WTC11 (cell line): ENCODE data around the gene SDK2. TPM values are rescaled to one million over a fixed set of nuclear protein-coding genes. Genes with fewer than 3 reads are reported as not detected.

Experiments
- ATAC-seq: fragments of 200-7000 bp; cut with Tn5 transposase; 2 replicates; pipeline ENCODE4 v1.10.0; 2021; ENCODE audit warnings: mild to moderate bottlenecking, moderate library complexity
- CTCF ChIA-PET: fragments of 300-600 bp; sonication (Branson Sonifier 250); formaldehyde crosslinking; loops from one replicate; lab custom pipeline; 2021; ENCODE audit warnings: antibody characterized with exemption; lab: Charles Lee
- POLR2A ChIA-PET: fragments of 350-600 bp; sonication (Branson Sonifier 250); formaldehyde crosslinking; loops from one replicate; lab custom pipeline; 2021; ENCODE audit warnings: antibody characterized with exemption; lab: Charles Lee
- DNase-seq: peaks from one replicate; pipeline ENCODE4 v3.0.0; 2021; ENCODE audit warnings: low spot score
- H3K27ac Mint-ChIP-seq: 2 replicates; pipeline ENCODE4 v1.8.0; 2021; ENCODE audit warnings: mixed read lengths
- H3K27me3 Mint-ChIP-seq: 2 replicates; pipeline ENCODE4 v1.8.0; 2021; ENCODE audit warnings: low read depth, mild to moderate bottlenecking, moderate library complexity, mixed read lengths
- H3K36me3 Mint-ChIP-seq: 2 replicates; pipeline ENCODE4 v1.8.0; 2021; ENCODE audit warnings: mixed read lengths
- H3K4me1 Mint-ChIP-seq: 2 replicates; pipeline ENCODE4 v1.8.0; 2022; ENCODE audit warnings: mixed read lengths
- H3K4me3 Mint-ChIP-seq: 2 replicates; pipeline ENCODE4 v1.8.0; 2021; ENCODE audit warnings: mild to moderate bottlenecking, moderate library complexity, mixed read lengths
- H3K9me3 Mint-ChIP-seq: 2 replicates; pipeline ENCODE4 v1.8.0; 2021; ENCODE audit warnings: mixed read lengths
- CREM ChIP-seq: sonication (generic); formaldehyde crosslinking; IDR thresholded peaks from 2 replicates; pipeline ENCODE4 v1.8.1; 2022; ENCODE audit warnings: mild to moderate bottlenecking, missing genetic modification reagents, moderate library complexity
- NR3C1 ChIP-seq: sonication (generic); formaldehyde crosslinking; conservative IDR thresholded peaks from 2 replicates; pipeline ENCODE4 v1.8.1; 2023; ENCODE audit warnings: low read depth, mild to moderate bottlenecking, missing genetic modification reagents
- OVOL2 ChIP-seq: fragments of 250-450 bp; sonication (Bioruptor Pico); IDR thresholded peaks from 2 replicates; pipeline ENCODE4 v1.9.0; 2021; ENCODE audit warnings: mild to moderate bottlenecking, borderline replicate concordance
- SP1 ChIP-seq: sonication (generic); formaldehyde crosslinking; conservative IDR thresholded peaks from 2 replicates; pipeline ENCODE4 v1.8.1; 2022; ENCODE audit warnings: missing genetic modification reagents
- TEAD4 ChIP-seq: sonication (generic); formaldehyde crosslinking; IDR thresholded peaks from 2 replicates; pipeline ENCODE4 v1.8.0; 2022; ENCODE audit warnings: mild to moderate bottlenecking, missing genetic modification reagents
- ZNF232 ChIP-seq: sonication (generic); formaldehyde crosslinking; IDR thresholded peaks from 2 replicates; pipeline ENCODE4 v1.8.0; 2022; ENCODE audit warnings: mild to moderate bottlenecking, missing genetic modification reagents
- ZNF671 ChIP-seq: fragments of 250-450 bp; sonication (Bioruptor Pico); IDR thresholded peaks from 2 replicates; pipeline ENCODE4 v1.8.0; 2021; ENCODE audit warnings: mild to moderate bottlenecking
- total RNA-seq: library from RNA; stranded (reverse); gene quantifications from 3 replicates; pipeline ENCODE4 v1.2.3, GENCODE V29; 2021
- TF ChIP-seq, protein P1 (sequence below): fragments of 250-450 bp; sonication (Bioruptor Pico); conservative IDR thresholded peaks from 2 replicates; pipeline ENCODE4 v1.9.0; 2021; ENCODE audit warnings: mild to moderate bottlenecking
- TF ChIP-seq, protein P2 (sequence below): sonication (generic); formaldehyde crosslinking; IDR thresholded peaks from 2 replicates; pipeline ENCODE4 v1.8.1; 2023; ENCODE audit warnings: mild to moderate bottlenecking, missing genetic modification reagents
- TF ChIP-seq, protein P3 (sequence below): fragments of 250-450 bp; sonication (Bioruptor Pico); IDR thresholded peaks from 2 replicates; pipeline ENCODE4 v1.9.0; 2021; ENCODE audit warnings: mild to moderate bottlenecking
- TF ChIP-seq, protein P4 (sequence below): fragments of 250-450 bp; sonication (Bioruptor Pico); IDR thresholded peaks from 2 replicates; pipeline ENCODE4 v1.9.0; 2021; ENCODE audit warnings: moderate library complexity, mild to moderate bottlenecking, inconsistent platforms, borderline replicate concordance
- TF ChIP-seq, protein P5 (sequence below): sonication (generic); formaldehyde crosslinking; IDR thresholded peaks from 2 replicates; pipeline ENCODE4 v1.8.1; 2022; ENCODE audit warnings: low read depth, mild to moderate bottlenecking, moderate library complexity, missing genetic modification reagents, borderline replicate concordance
- TF ChIP-seq, protein P6 (sequence below): sonication (generic); formaldehyde crosslinking; IDR thresholded peaks from 2 replicates; pipeline ENCODE4 v1.8.1; 2022; ENCODE audit warnings: low read depth, missing genetic modification reagents, borderline replicate concordance
- TF ChIP-seq, protein P7 (sequence below): sonication (generic); formaldehyde crosslinking; IDR thresholded peaks from 2 replicates; pipeline ENCODE4 v1.8.0; 2022; ENCODE audit warnings: mild to moderate bottlenecking, missing genetic modification reagents
- TF ChIP-seq, protein P8 (sequence below): sonication (generic); formaldehyde crosslinking; IDR thresholded peaks from 2 replicates; pipeline ENCODE4 v1.8.1; 2022; ENCODE audit warnings: mild to moderate bottlenecking, moderate library complexity, missing genetic modification reagents
- TF ChIP-seq, protein P9 (sequence below): sonication (generic); formaldehyde crosslinking; IDR thresholded peaks from 2 replicates; pipeline ENCODE4 v1.8.1; 2022; ENCODE audit warnings: missing genetic modification reagents, borderline replicate concordance

The SDK2 gene
- total RNA-seq, 1 experiment from 2014 or later: 14.8 TPM

DNA sequence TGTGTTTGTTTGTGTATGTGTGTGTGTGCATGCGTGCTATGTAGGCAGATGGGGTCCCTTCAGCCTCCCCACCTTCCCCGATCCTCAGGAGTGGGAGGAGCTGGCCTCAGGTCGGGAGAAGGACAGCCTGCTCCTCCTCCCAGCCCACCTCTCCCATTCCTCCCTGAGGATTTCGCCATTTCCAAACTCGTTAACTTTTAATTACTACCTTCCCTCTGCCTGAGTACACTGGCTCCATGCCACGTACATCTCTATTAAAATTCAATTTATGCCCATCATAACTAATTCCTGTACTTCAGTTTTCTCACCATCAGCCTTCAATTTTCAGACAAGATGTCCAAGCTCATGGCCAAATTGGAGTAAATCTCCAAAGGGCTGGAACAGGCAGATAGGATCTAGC, 148.6 kb downstream of the SDK2 start:
- Mint-ChIP-seq H3K27ac (no peak overlapping the region), H3K36me3 (no peaks in the 10 kb centered on the region), H3K9me3 (no peaks in the 10 kb centered on the region), H3K27me3 (no peaks in the 10 kb centered on the region; the same call in 1 of the 2 replicates), H3K4me1 (peaks cover 54% of the 10 kb centered on the region), H3K4me3 (no peak overlapping the region)
- ChIA-PET POLR2A (no interaction called here), CTCF (interaction anchor here (2.7 kb wide), 1 partner anchor 16 kb away, joined by 8 read pairs; no protein-coding TSS in a partner anchor)
- ATAC-seq (no peak), DNase-seq (no peak)
- TF ChIP-seq, protein P1, sequence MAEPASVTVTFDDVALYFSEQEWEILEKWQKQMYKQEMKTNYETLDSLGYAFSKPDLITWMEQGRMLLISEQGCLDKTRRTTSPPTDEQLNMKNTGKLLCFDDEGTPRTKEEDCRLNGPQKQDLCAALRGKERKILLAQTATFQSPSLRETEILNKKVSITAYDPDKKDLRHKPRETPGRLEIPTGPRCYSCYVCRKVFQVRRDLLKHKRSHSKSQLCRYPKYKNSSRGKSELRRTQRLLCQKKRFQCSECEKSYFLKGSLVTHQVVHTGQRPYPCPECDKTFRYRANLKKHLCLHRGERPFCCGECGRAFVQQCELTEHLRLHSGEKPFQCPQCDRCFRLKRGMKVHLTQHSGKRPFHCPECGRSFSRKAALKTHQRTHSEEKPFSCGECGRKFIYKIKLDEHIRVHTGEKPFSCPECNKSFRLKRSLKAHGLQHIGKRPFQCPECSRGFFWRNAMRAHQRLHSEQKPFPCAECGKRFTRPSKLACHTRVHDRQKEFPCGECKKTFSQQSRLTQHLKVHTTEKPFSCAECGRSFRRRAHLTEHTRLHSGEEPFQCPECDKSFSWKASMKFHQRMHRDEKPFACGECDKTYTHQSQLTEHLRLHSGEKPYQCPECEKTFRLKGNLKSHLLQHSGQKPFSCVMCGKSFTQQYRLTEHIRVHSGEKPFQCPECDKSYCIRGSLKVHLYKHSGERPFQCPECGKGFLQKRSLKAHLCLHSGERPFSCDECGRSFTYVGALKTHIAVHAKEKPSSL: no peak
- 0 out of 2 replicates have a peak, but pooled peaks have one; percentile 18 for TF ChIP-seq SP1 (CRISPR knock-in tag)

DNA sequence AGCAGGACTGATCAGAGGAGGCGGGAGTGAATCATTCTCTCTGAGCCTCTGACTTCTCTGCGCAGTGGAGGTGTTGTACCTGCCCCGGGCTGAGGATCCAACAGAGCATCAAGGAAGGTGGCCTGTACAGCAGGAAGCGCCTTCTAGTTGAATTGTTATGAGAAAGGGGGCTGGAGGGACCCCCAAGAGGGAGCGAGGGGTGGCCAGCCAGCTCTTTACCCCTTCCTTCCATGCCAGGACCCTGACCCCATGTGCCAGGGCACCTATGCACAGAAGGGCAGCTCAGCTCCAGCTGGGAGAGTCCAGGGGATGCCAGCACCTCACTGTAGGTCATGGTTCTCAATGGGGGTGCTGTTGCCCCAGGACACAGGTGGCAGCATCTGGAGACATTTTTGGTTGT, 149.3 kb downstream of the SDK2 start:
- no peak overlapping the region for H3K27ac Mint-ChIP-seq
- H3K9me3 Mint-ChIP-seq: no peaks in the 10 kb centered on the region
- CTCF ChIA-PET: interaction anchor here (2.1 kb wide), 1 partner anchor 16 kb away, joined by 7 read pairs; no protein-coding TSS in a partner anchor
- H3K27me3 Mint-ChIP-seq: no peaks in the 10 kb centered on the region; the same call in 1 of the 2 replicates
- peaks cover 59% of the 10 kb centered on the region for H3K4me1 Mint-ChIP-seq
- DNase-seq (no peak), ATAC-seq (no peak)
- no peaks in the 10 kb centered on the region for H3K36me3 Mint-ChIP-seq
- no peak overlapping the region for H3K4me3 Mint-ChIP-seq
- TF ChIP-seq, protein P2, sequence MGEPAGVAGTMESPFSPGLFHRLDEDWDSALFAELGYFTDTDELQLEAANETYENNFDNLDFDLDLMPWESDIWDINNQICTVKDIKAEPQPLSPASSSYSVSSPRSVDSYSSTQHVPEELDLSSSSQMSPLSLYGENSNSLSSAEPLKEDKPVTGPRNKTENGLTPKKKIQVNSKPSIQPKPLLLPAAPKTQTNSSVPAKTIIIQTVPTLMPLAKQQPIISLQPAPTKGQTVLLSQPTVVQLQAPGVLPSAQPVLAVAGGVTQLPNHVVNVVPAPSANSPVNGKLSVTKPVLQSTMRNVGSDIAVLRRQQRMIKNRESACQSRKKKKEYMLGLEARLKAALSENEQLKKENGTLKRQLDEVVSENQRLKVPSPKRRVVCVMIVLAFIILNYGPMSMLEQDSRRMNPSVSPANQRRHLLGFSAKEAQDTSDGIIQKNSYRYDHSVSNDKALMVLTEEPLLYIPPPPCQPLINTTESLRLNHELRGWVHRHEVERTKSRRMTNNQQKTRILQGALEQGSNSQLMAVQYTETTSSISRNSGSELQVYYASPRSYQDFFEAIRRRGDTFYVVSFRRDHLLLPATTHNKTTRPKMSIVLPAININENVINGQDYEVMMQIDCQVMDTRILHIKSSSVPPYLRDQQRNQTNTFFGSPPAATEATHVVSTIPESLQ: no peak
- POLR2A ChIA-PET: no interaction called here

DNA sequence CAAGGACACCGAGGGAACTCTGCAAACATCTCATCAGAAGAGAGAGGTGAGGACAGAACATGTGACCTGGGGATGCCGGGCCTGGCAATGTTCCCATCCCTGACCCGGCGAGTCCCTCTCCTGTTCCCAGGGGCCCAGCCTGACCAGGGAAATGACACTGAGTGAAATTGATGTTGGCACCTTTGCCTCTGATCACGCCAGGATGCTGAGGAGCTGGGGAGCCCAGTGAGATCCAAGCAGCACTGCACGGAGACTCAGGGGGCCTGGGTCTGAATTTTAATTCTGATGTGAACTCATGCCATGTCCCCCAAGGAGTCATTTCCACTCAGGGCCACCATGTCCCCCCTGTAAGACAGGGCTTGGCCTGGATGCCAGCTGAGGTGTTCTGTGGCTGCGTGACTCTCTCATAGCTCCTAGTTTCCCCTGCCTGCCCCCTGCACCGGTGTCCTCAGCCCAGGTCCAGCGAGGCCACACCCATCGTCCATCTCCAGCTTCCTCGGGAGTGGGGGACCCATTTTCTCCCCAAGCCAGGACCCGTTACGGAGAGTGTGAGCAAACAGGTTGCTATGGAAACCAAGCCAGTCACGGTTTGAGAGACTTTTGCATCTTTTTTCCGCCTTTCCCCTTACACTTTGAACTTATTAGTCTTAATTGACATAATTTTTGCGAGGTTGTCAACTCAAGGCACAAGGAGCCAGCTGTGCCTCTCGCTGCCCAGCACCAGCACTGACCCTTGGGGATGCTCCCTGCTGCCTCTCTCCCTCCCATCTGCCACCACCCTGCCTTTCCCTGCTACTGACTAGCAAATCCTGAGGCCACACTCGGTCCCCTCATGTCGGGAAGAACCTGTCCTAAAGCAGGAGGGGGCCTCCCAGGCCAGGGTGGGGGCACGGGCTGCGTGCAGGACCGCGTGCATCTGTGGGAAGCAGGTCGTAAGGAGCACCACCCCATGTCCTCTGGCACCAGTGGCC, 150.0 kb downstream of the SDK2 start:
- no peak overlapping the region for H3K27ac Mint-ChIP-seq
- H3K9me3 Mint-ChIP-seq: no peaks in the 10 kb centered on the region
- H3K4me3 Mint-ChIP-seq: no peak overlapping the region
- no peaks in the 10 kb centered on the region for H3K36me3 Mint-ChIP-seq
- peaks cover 66% of the 10 kb centered on the region for H3K4me1 Mint-ChIP-seq
- ChIA-PET POLR2A (no interaction called here), CTCF (interaction anchor here (1.6 to 2.1 kb wide), 2 partner anchors 16 to 73 kb away, joined by 4 to 7 read pairs; no protein-coding TSS in a partner anchor)
- ATAC-seq (no peak), DNase-seq (no peak)
- H3K27me3 Mint-ChIP-seq: no peaks in the 10 kb centered on the region; the same call in 1 of the 2 replicates
- TF ChIP-seq NR3C1 (CRISPR knock-in tag): no peak
- no peak for TF ChIP-seq CREM (CRISPR knock-in tag)
- TF ChIP-seq, protein P3, sequence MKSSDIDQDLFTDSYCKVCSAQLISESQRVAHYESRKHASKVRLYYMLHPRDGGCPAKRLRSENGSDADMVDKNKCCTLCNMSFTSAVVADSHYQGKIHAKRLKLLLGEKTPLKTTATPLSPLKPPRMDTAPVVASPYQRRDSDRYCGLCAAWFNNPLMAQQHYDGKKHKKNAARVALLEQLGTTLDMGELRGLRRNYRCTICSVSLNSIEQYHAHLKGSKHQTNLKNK (CRISPR knock-in tag): no peak
- TF ChIP-seq, protein P4, sequence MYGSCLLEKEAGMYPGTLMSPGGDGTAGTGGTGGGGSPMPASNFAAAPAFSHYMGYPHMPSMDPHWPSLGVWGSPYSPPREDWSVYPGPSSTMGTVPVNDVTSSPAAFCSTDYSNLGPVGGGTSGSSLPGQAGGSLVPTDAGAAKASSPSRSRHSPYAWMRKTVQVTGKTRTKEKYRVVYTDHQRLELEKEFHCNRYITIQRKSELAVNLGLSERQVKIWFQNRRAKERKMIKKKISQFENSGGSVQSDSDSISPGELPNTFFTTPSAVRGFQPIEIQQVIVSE (CRISPR knock-in tag): no peak
- no peak for TF ChIP-seq ZNF232
- TF ChIP-seq, protein P5, sequence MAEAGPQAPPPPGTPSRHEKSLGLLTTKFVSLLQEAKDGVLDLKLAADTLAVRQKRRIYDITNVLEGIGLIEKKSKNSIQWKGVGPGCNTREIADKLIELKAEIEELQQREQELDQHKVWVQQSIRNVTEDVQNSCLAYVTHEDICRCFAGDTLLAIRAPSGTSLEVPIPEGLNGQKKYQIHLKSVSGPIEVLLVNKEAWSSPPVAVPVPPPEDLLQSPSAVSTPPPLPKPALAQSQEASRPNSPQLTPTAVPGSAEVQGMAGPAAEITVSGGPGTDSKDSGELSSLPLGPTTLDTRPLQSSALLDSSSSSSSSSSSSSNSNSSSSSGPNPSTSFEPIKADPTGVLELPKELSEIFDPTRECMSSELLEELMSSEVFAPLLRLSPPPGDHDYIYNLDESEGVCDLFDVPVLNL (CRISPR knock-in tag): no peak
- TF ChIP-seq, protein P6, sequence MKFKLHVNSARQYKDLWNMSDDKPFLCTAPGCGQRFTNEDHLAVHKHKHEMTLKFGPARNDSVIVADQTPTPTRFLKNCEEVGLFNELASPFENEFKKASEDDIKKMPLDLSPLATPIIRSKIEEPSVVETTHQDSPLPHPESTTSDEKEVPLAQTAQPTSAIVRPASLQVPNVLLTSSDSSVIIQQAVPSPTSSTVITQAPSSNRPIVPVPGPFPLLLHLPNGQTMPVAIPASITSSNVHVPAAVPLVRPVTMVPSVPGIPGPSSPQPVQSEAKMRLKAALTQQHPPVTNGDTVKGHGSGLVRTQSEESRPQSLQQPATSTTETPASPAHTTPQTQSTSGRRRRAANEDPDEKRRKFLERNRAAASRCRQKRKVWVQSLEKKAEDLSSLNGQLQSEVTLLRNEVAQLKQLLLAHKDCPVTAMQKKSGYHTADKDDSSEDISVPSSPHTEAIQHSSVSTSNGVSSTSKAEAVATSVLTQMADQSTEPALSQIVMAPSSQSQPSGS (CRISPR knock-in tag): no peak
- TF ChIP-seq, protein P7, sequence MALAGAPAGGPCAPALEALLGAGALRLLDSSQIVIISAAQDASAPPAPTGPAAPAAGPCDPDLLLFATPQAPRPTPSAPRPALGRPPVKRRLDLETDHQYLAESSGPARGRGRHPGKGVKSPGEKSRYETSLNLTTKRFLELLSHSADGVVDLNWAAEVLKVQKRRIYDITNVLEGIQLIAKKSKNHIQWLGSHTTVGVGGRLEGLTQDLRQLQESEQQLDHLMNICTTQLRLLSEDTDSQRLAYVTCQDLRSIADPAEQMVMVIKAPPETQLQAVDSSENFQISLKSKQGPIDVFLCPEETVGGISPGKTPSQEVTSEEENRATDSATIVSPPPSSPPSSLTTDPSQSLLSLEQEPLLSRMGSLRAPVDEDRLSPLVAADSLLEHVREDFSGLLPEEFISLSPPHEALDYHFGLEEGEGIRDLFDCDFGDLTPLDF (CRISPR knock-in tag): no peak
- TF ChIP-seq, protein P8, sequence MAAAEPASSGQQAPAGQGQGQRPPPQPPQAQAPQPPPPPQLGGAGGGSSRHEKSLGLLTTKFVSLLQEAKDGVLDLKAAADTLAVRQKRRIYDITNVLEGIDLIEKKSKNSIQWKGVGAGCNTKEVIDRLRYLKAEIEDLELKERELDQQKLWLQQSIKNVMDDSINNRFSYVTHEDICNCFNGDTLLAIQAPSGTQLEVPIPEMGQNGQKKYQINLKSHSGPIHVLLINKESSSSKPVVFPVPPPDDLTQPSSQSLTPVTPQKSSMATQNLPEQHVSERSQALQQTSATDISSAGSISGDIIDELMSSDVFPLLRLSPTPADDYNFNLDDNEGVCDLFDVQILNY (CRISPR knock-in tag): no peak
- TF ChIP-seq OVOL2 (CRISPR knock-in tag): no peak
- TF ChIP-seq ZNF671 (CRISPR knock-in tag): no peak
- TF ChIP-seq, protein P9, sequence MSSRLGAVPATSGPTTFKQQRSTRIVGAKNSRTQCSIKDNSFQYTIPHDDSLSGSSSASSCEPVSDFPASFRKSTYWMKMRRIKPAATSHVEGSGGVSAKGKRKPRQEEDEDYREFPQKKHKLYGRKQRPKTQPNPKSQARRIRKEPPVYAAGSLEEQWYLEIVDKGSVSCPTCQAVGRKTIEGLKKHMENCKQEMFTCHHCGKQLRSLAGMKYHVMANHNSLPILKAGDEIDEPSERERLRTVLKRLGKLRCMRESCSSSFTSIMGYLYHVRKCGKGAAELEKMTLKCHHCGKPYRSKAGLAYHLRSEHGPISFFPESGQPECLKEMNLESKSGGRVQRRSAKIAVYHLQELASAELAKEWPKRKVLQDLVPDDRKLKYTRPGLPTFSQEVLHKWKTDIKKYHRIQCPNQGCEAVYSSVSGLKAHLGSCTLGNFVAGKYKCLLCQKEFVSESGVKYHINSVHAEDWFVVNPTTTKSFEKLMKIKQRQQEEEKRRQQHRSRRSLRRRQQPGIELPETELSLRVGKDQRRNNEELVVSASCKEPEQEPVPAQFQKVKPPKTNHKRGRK (CRISPR knock-in tag): no peak
- TF ChIP-seq TEAD4 (CRISPR knock-in tag): no peak
